OCI-LY1 (cell line): ENCODE data around the gene ITIH1.

Experiments used
- EZH2 ChIP-seq: fragments of 200-600 bp; sonication (generic), shearing (Covaris generic); IDR thresholded peaks from 2 replicates; pipeline ENCODE4 v1.8.0; 2017; ENCODE audit warnings: borderline replicate concordance, mixed run types, mild to moderate bottlenecking, antibody characterized with exemption, low read length, moderate library complexity, mixed read lengths
- TF ChIP-seq, protein P1 (sequence below): fragments of 200-600 bp; sonication (generic), shearing (Covaris generic); IDR thresholded peaks from 2 replicates; pipeline ENCODE4 v1.5.1; 2017; ENCODE audit warnings: mild to moderate bottlenecking, antibody characterized with exemption, low read length, moderate library complexity, mixed read lengths

GRCh38 chr3:52731590-52731989 lies 45.8 kb upstream of the ITIH1 start:
- TF ChIP-seq, protein P1, sequence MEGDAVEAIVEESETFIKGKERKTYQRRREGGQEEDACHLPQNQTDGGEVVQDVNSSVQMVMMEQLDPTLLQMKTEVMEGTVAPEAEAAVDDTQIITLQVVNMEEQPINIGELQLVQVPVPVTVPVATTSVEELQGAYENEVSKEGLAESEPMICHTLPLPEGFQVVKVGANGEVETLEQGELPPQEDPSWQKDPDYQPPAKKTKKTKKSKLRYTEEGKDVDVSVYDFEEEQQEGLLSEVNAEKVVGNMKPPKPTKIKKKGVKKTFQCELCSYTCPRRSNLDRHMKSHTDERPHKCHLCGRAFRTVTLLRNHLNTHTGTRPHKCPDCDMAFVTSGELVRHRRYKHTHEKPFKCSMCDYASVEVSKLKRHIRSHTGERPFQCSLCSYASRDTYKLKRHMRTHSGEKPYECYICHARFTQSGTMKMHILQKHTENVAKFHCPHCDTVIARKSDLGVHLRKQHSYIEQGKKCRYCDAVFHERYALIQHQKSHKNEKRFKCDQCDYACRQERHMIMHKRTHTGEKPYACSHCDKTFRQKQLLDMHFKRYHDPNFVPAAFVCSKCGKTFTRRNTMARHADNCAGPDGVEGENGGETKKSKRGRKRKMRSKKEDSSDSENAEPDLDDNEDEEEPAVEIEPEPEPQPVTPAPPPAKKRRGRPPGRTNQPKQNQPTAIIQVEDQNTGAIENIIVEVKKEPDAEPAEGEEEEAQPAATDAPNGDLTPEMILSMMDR, result no peak
- no peak for TF ChIP-seq EZH2
